OCI-LY1 (cell line): ENCODE measurements around the gene TRMU.
A peak's percentile ranks its signal among the peaks of the same experiment; 100 is the strongest.

Experiments used
- H2AFZ ChIP-seq: fragments of 200-600 bp; sonication (generic), shearing (Covaris generic); 2 replicates; pipeline ENCODE4 v1.6.0; 2014; ENCODE audit warnings: antibody characterized with exemption, mild to moderate bottlenecking, low read length
- H3F3A ChIP-seq: fragments of 200-600 bp; sonication (generic), shearing (Covaris generic); 2 replicates; pipeline ENCODE4 v1.6.0; 2014; ENCODE audit warnings: mild to moderate bottlenecking, antibody characterized with exemption, low read length, moderate library complexity; ENCODE audit not compliant: insufficient read depth
- H3K27ac ChIP-seq: fragments of 200-600 bp; sonication (generic); 2 replicates; pipeline ENCODE4 v1.5.1; 2014; ENCODE audit warnings: low read length, mixed run types, mild to moderate bottlenecking, low read depth; ENCODE audit not compliant: poor library complexity, severe bottlenecking
- H3K27me3 ChIP-seq: fragments of 200-600 bp; sonication (generic); 2 replicates; pipeline ENCODE4 v1.6.0; 2014; ENCODE audit warnings: antibody characterized with exemption, mild to moderate bottlenecking, low read length, moderate library complexity; ENCODE audit not compliant: insufficient read depth
- H3K36me3 ChIP-seq: fragments of 200-600 bp; sonication (generic); 2 replicates; pipeline ENCODE4 v1.6.1; 2014; ENCODE audit warnings: mild to moderate bottlenecking, antibody characterized with exemption, low read length, moderate library complexity, mixed read lengths; ENCODE audit not compliant: insufficient read depth
- H3K4me1 ChIP-seq: fragments of 200-600 bp; sonication (generic); 2 replicates; pipeline ENCODE4 v1.5.1; 2014; ENCODE audit warnings: mild to moderate bottlenecking, low read length, moderate library complexity; ENCODE audit not compliant: insufficient read depth, severe bottlenecking
- H3K4me2 ChIP-seq: fragments of 200-600 bp; sonication (generic), shearing (Covaris generic); 2 replicates; pipeline ENCODE4 v1.6.1; 2014; ENCODE audit warnings: low read length
- H3K4me3 ChIP-seq: fragments of 200-600 bp; sonication (generic); 2 replicates; pipeline ENCODE4 v1.5.1; 2014; ENCODE audit warnings: low read length, low read depth, mild to moderate bottlenecking, mixed read lengths; ENCODE audit not compliant: poor library complexity, severe bottlenecking
- H3K79me2 ChIP-seq: fragments of 200-600 bp; shearing (Covaris generic); 2 replicates; pipeline ENCODE4 v1.6.1; 2016; ENCODE audit warnings: mixed run types, low read length, mixed read lengths; ENCODE audit not compliant: insufficient read depth
- H3K9ac ChIP-seq: fragments of 200-600 bp; sonication (generic), shearing (Covaris generic); 2 replicates; pipeline ENCODE4 v1.6.1; 2014; ENCODE audit warnings: mild to moderate bottlenecking, low read length, mixed read lengths
- H3K9me2 ChIP-seq: fragments of 200-600 bp; sonication (generic), shearing (Covaris generic); 2 replicates; pipeline ENCODE4 v1.6.1; 2014; ENCODE audit warnings: low read depth, mild to moderate bottlenecking, low read length, mixed read lengths
- H3K9me3 ChIP-seq: fragments of 200-600 bp; shearing (Covaris generic); 2 replicates; pipeline ENCODE4 v1.6.1; 2014; ENCODE audit warnings: low read length, mixed read lengths
- H4K20me1 ChIP-seq: fragments of 200-600 bp; sonication (generic), shearing (Covaris generic); 2 replicates; pipeline ENCODE4 v1.6.0; 2016; ENCODE audit warnings: mild to moderate bottlenecking, low read length; ENCODE audit not compliant: insufficient read depth
- CTCF ChIP-seq: fragments of 200-600 bp; sonication (generic), shearing (Covaris generic); IDR thresholded peaks from 2 replicates; pipeline ENCODE4 v1.5.1; 2017; ENCODE audit warnings: mild to moderate bottlenecking, antibody characterized with exemption, low read length, moderate library complexity, mixed read lengths
- EZH2 ChIP-seq: fragments of 200-600 bp; sonication (generic), shearing (Covaris generic); IDR thresholded peaks from 2 replicates; pipeline ENCODE4 v1.8.0; 2017; ENCODE audit warnings: borderline replicate concordance, mixed run types, mild to moderate bottlenecking, antibody characterized with exemption, low read length, moderate library complexity, mixed read lengths

The TRMU gene

GRCh38 chr22:46362934-46363515 is 27.5 kb downstream of the TRMU start:
- Histone ChIP-seq H3K4me2 (no peak overlapping the region), H3K9ac (no peak overlapping the region), H3K79me2 (no peaks in the 10 kb centered on the region), H4K20me1 (no peaks in the 10 kb centered on the region), H3K36me3 (peaks cover 6% of the 10 kb centered on the region; the same call in 1 of the 2 replicates), H3K27me3 (no peaks in the 10 kb centered on the region), H3K4me3 (no peak overlapping the region), H3K27ac (peak overlapping the region; percentile 67), H3K9me2 (no peaks in the 10 kb centered on the region), H3K4me1 (peaks cover 30% of the 10 kb centered on the region), H3F3A (no peaks in the 10 kb centered on the region), H3K9me3 (no peaks in the 10 kb centered on the region), H2AFZ (no peak overlapping the region)
- TF ChIP-seq CTCF (no peak), EZH2 (no peak)

GRCh38 chr22:46363611-46364321 is 28.3 kb downstream of the TRMU start:
- Histone ChIP-seq H3K36me3 (peaks cover 6% of the 10 kb centered on the region; the same call in 1 of the 2 replicates), H3K4me1 (peaks cover 30% of the 10 kb centered on the region), H3K4me2 (no peak overlapping the region), H3K9me2 (no peaks in the 10 kb centered on the region), H3K9me3 (no peaks in the 10 kb centered on the region), H3K4me3 (no peak overlapping the region), H3K79me2 (no peaks in the 10 kb centered on the region), H3K27ac (no peak overlapping the region), H4K20me1 (no peaks in the 10 kb centered on the region), H3K9ac (no peak overlapping the region), H3K27me3 (no peaks in the 10 kb centered on the region), H3F3A (no peaks in the 10 kb centered on the region), H2AFZ (no peak overlapping the region)
- TF ChIP-seq CTCF (no peak), EZH2 (no peak)

- H3K79me2 ChIP-seq: no peaks in the 10 kb centered on the region
- no peak overlapping the region for H3K4me2 ChIP-seq
- H3K4me3 ChIP-seq: no peak overlapping the region
- peaks cover 30% of the 10 kb centered on the region for H3K4me1 ChIP-seq
- no peaks in the 10 kb centered on the region for H4K20me1 ChIP-seq
- H2AFZ ChIP-seq: no peak overlapping the region
- no peaks in the 10 kb centered on the region for H3F3A ChIP-seq
- no peak overlapping the region for H3K27ac ChIP-seq
- no peaks in the 10 kb centered on the region; the same call in 1 of the 2 replicates for H3K36me3 ChIP-seq
- no peaks in the 10 kb centered on the region for H3K9me3 ChIP-seq
- H3K9ac ChIP-seq: no peak overlapping the region
- TF ChIP-seq CTCF: no peak
- TF ChIP-seq EZH2: no peak
- no peaks in the 10 kb centered on the region for H3K27me3 ChIP-seq
- no peaks in the 10 kb centered on the region for H3K9me2 ChIP-seq
These were observed 29.0 kb downstream of the TRMU start for GRCh38 chr22:46364341-46365165.
